ENCODE results near the gene TEPSIN. TPM values are rescaled to one million over a fixed set of nuclear protein-coding genes. Genes with fewer than 3 reads are reported as not detected.

Gene TEPSIN
- total RNA-seq, 1 experiment from 2014 or later: 38.8 TPM

- no peak overlapping the region for H4K91ac ChIP-seq (ENCODE audit: insufficient read length, low read depth, low read length)
- H3K9ac ChIP-seq (ENCODE audit: extremely low read depth, insufficient read length, low read length): no peak overlapping the region
- H3K27me3 ChIP-seq (ENCODE audit: insufficient read depth, low read length): no peaks in the 10 kb centered on the region
- WGBS (ENCODE audit: extremely low coverage, insufficient read length, low lambda C conversion rate): no CpG with 5 or more reads among the region's 14 CpGs
- Mint-ChIP-seq H3K4me1 (no peaks in the 10 kb centered on the region), H3K4me3 (no peak overlapping the region), H3K27ac (no peak overlapping the region), H3K9me3 (no peaks in the 10 kb centered on the region), H3K27me3 (ENCODE audit: low read depth) (no peaks in the 10 kb centered on the region), H3K36me3 (ENCODE audit: insufficient read depth in 1 of 3, low read depth in 3 of 3) (peaks cover 18 to 55% (median 49%) of the 10 kb centered on the region in 3 experiments)
- no peak overlapping the region for H2BK15ac ChIP-seq (ENCODE audit: low read depth, low read length)
- H3K14ac ChIP-seq (ENCODE audit: insufficient read depth, low read length): no peak overlapping the region
- no peak overlapping the region for H2AFZ ChIP-seq (ENCODE audit: low read length)
- H2BK20ac ChIP-seq (ENCODE audit: low read depth, low read length, poor library complexity, severe bottlenecking): no peak overlapping the region
- H3K56ac ChIP-seq (ENCODE audit: insufficient read length, low read depth, low read length): no peak overlapping the region
- no peak overlapping the region for H2BK12ac ChIP-seq (ENCODE audit: insufficient read length, low read depth, low read length)
- H2BK120ac ChIP-seq (ENCODE audit: low read depth, low read length, poor library complexity, severe bottlenecking): no peak overlapping the region
- no peak overlapping the region for H4K5ac ChIP-seq (ENCODE audit: insufficient read length, low read depth, low read length)
- H4K8ac ChIP-seq (replicated peaks; ENCODE audit: insufficient read length, low read depth, low read length): no peak overlapping the region
- H3K23me2 ChIP-seq (ENCODE audit: insufficient read length, low read depth, low read length, poor library complexity, severe bottlenecking): peaks cover 2% of the 10 kb centered on the region
- H3T11ph ChIP-seq (ENCODE audit: low read length): no peak overlapping the region
- no peak overlapping the region for H3K18ac ChIP-seq (ENCODE audit: insufficient read length, low read depth, low read length)
- no peaks in the 10 kb centered on the region for H3K4me1 ChIP-seq (ENCODE audit: insufficient read depth, low read length)
- H3K9me3 ChIP-seq (ENCODE audit: control insufficient read depth, low read depth, low read length): no peaks in the 10 kb centered on the region
- no peak overlapping the region for H3K23ac ChIP-seq (ENCODE audit: insufficient read length, low read depth, low read length)
- DNase-seq: no peak
- TF ChIP-seq CTCF (conservative IDR thresholded peaks at IDR 0.05): no peak
- H3K4me2 ChIP-seq (ENCODE audit: insufficient read depth, insufficient read length, low read length): no peak overlapping the region
- no peak overlapping the region for H2AK5ac ChIP-seq (ENCODE audit: insufficient read length, low read length)
- no peaks in the 10 kb centered on the region for H3K79me1 ChIP-seq (ENCODE audit: insufficient read depth, low read depth, low read length, poor library complexity, severe bottlenecking)
- no peaks in the 10 kb centered on the region for H3K79me2 ChIP-seq (ENCODE audit: insufficient read depth, low read length)
- no peak overlapping the region for H3K27ac ChIP-seq (ENCODE audit: insufficient read length, low read depth, low read length)
- no peak overlapping the region for H2BK5ac ChIP-seq (ENCODE audit: insufficient read length, low read length)
- H3K4ac ChIP-seq (ENCODE audit: low read depth, low read length): no peak overlapping the region
- H4K20me1 ChIP-seq (ENCODE audit: control insufficient read depth, insufficient read depth, insufficient read length): no peaks in the 10 kb centered on the region
Observed at GRCh38 chr17:81274471-81274855, 35.6 kb upstream of the TEPSIN start.
